ENCODE data around the gene DNMBP. TPM values are rescaled to one million over a fixed set of nuclear protein-coding genes. Genes with fewer than 3 reads are reported as not detected.

The DNMBP gene
- total RNA-seq, 1 experiment from 2014 or later: 19.7 TPM

DNA sequence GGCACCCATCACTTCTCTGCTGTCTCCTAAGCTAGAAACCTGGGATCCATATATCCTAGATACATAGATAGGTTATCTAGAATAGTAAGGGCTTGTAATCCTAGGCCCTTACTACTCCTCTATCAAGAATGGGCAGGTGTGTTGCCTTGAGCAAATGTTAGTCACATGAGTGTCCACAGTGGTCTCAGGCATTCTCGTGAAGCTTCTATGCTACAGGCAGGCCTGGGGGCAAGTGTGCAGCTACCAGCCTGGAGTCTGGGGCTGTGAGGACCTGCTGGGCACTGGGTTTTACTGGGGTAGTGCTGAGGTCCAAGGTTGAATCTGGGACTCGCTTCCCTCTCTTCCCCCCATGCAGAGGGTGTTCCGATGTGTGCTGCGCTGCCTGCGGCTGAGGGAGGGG is 135.9 kb downstream of the DNMBP start (continued):
- TF ChIP-seq E2F4 (CRISPR knock-in tag; IDR thresholded peaks at IDR 0.05; ENCODE audit: borderline replicate concordance, low read depth): no peak
- TF ChIP-seq MAX (CRISPR knock-in tag; IDR thresholded peaks at IDR 0.05): no peak
- TF ChIP-seq NFE2L1 (CRISPR knock-in tag; IDR thresholded peaks at IDR 0.05): no peak
- TF ChIP-seq NFATC4 (CRISPR knock-in tag; IDR thresholded peaks at IDR 0.05): no peak
- TF ChIP-seq ESRRA (CRISPR knock-in tag; IDR thresholded peaks at IDR 0.05; ENCODE audit: borderline replicate concordance): no peak
- TF ChIP-seq CTCF (IDR thresholded peaks at IDR 0.05): no peak
- TF ChIP-seq MXD4 (CRISPR knock-in tag; IDR thresholded peaks at IDR 0.05; ENCODE audit: borderline replicate concordance): no peak

- Mint-ChIP-seq H3K4me1 (no peaks in the 10 kb centered on the region), H3K4me3 (no peak overlapping the region), H3K9me3 (peaks cover under 1% of the 10 kb centered on the region), H3K27ac (no peak overlapping the region), H3K36me3 (peaks cover 19% of the 10 kb centered on the region), H3K27me3 (ENCODE audit: low read depth) (peaks cover 4% of the 10 kb centered on the region; the same call in 1 of the 2 replicates)
- no peak for DNase-seq (ENCODE audit: low spot score)
- ChIA-PET POLR2A (no interaction called here), CTCF (interaction anchor here (1.8 kb wide), 1 partner anchor 27 kb away, joined by 7 read pairs; no protein-coding TSS in a partner anchor)
- no peak for ATAC-seq
- TF ChIP-seq JUN (CRISPR knock-in tag; IDR thresholded peaks at IDR 0.05): no peak
- no peak for TF ChIP-seq ERG (CRISPR knock-in tag; IDR thresholded peaks at IDR 0.05)
- TF ChIP-seq ETV6 (CRISPR knock-in tag; IDR thresholded peaks at IDR 0.05): no peak
- TF ChIP-seq ARID4B (CRISPR knock-in tag; IDR thresholded peaks at IDR 0.05; ENCODE audit: borderline replicate concordance): no peak
- TF ChIP-seq GABPB1 (CRISPR knock-in tag; IDR thresholded peaks at IDR 0.05): no peak
- TF ChIP-seq HMGXB4 (CRISPR knock-in tag; IDR thresholded peaks at IDR 0.05): no peak
- no peak for TF ChIP-seq JAZF1 (CRISPR knock-in tag; IDR thresholded peaks at IDR 0.05)
- TF ChIP-seq CDX4 (CRISPR knock-in tag; IDR thresholded peaks at IDR 0.05; ENCODE audit: borderline replicate concordance): no peak
- TF ChIP-seq EMX1 (CRISPR knock-in tag; IDR thresholded peaks at IDR 0.05): no peak
- no peak for TF ChIP-seq E2F4 (CRISPR knock-in tag; IDR thresholded peaks at IDR 0.05; ENCODE audit: borderline replicate concordance, low read depth)
- TF ChIP-seq GRHL2 (CRISPR knock-in tag; IDR thresholded peaks at IDR 0.05; ENCODE audit: insufficient replicate concordance, severe bottlenecking): no peak
- TF ChIP-seq ZNF671 (CRISPR knock-in tag; IDR thresholded peaks at IDR 0.05): no peak
Measured at GRCh38 chr10:99872367-99873162, 137.2 kb downstream of the DNMBP start.
